WERI-Rb-1 (cell line): ENCODE data around the gene CELA3A.

Experiments
- DNase-seq: peaks from one replicate; pipeline ENCODE4 v3.0.0-alpha.2; 2020
- H3K27ac ChIP-seq: fragments of 250-450 bp; sonication (Bioruptor Pico); 2 replicates; pipeline ENCODE4 v1.5.1; 2020; ENCODE audit warnings: mild to moderate bottlenecking, moderate library complexity
- H3K27me3 ChIP-seq: fragments of 250-450 bp; sonication (Bioruptor Pico); 2 replicates; pipeline ENCODE4 v1.5.1; 2021; ENCODE audit warnings: mild to moderate bottlenecking, low read depth, moderate library complexity; ENCODE audit not compliant: insufficient read depth, severe bottlenecking
- H3K36me3 ChIP-seq: fragments of 250-450 bp; sonication (Bioruptor Pico); 2 replicates; pipeline ENCODE4 v1.5.1; 2020; ENCODE audit warnings: mild to moderate bottlenecking, moderate library complexity
- H3K4me3 ChIP-seq: 2 replicates; pipeline ENCODE4 v1.5.1; 2011; ENCODE audit warnings: low read depth, mild to moderate bottlenecking, control low read depth, low read length
- H3K9me3 ChIP-seq: fragments of 250-450 bp; sonication (Bioruptor Pico); 2 replicates; pipeline ENCODE4 v1.5.1; 2021; ENCODE audit warnings: mild to moderate bottlenecking, moderate library complexity; ENCODE audit not compliant: severe bottlenecking
- TF ChIP-seq, protein P1 (sequence below): IDR thresholded peaks from 2 replicates; pipeline ENCODE4 v1.5.1; 2011; ENCODE audit warnings: low read depth, mild to moderate bottlenecking, control low read depth, inconsistent platforms, low read length

The CELA3A gene

GRCh38 chr1:22039594-22040285 lies 38.3 kb downstream of the CELA3A start:
- no peaks in the 10 kb centered on the region for H3K9me3 ChIP-seq
- H3K27ac ChIP-seq = no peak overlapping the region
- TF ChIP-seq, protein P1, sequence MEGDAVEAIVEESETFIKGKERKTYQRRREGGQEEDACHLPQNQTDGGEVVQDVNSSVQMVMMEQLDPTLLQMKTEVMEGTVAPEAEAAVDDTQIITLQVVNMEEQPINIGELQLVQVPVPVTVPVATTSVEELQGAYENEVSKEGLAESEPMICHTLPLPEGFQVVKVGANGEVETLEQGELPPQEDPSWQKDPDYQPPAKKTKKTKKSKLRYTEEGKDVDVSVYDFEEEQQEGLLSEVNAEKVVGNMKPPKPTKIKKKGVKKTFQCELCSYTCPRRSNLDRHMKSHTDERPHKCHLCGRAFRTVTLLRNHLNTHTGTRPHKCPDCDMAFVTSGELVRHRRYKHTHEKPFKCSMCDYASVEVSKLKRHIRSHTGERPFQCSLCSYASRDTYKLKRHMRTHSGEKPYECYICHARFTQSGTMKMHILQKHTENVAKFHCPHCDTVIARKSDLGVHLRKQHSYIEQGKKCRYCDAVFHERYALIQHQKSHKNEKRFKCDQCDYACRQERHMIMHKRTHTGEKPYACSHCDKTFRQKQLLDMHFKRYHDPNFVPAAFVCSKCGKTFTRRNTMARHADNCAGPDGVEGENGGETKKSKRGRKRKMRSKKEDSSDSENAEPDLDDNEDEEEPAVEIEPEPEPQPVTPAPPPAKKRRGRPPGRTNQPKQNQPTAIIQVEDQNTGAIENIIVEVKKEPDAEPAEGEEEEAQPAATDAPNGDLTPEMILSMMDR = no peak
- H3K36me3 ChIP-seq = no peaks in the 10 kb centered on the region
- H3K27me3 ChIP-seq = no peaks in the 10 kb centered on the region
- H3K4me3 ChIP-seq = no peak overlapping the region
- no peak for DNase-seq

DNA sequence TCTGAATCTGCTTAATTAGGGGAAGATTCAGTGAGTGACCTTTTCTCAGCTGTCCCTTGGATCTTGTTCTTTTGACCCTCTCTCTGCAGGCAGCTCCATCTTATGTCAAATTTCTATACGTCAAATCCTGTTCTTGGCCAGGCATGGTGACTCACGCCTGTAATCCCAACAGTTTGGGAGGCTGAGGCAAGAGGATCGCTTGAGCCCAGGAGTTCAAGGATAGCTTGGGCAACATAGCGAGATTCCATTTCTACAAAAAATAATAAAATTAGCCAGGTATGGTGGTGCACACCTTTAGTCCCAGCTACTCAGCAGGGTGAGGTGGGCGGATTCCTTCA lies 38.8 kb downstream of the CELA3A start:
- H3K4me3 ChIP-seq = no peak overlapping the region
- TF ChIP-seq, protein P1 = no peak
- no peaks in the 10 kb centered on the region for H3K27me3 ChIP-seq
- no peak overlapping the region for H3K27ac ChIP-seq
- no peaks in the 10 kb centered on the region for H3K36me3 ChIP-seq
- no peaks in the 10 kb centered on the region for H3K9me3 ChIP-seq
- no peak for DNase-seq

DNA sequence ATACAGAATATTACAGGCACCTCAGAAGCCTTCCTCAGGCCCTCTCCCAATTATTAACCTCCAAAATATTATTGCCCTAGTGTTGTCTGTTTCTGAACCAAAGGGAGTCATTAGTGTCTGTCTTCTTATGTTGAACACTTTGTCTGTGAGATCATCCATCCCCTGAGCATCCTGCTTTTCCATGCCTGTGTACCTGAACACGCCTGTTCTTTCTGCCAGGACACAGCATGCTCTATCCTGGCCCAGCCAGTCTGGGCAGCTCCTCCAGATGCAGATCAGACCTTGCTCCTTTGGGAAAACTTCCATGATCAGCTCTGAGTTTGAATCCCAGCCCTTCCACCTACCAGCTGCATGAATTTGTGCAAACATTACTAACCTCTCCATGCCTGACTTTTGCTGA lies 40.0 kb downstream of the CELA3A start:
- DNase-seq = no peak
- no peak overlapping the region for H3K27ac ChIP-seq
- no peaks in the 10 kb centered on the region for H3K36me3 ChIP-seq
- peaks cover 3% of the 10 kb centered on the region for H3K9me3 ChIP-seq
- H3K4me3 ChIP-seq = no peak overlapping the region
- TF ChIP-seq, protein P1 = no peak
- no peaks in the 10 kb centered on the region for H3K27me3 ChIP-seq

GRCh38 chr1:22043198-22043769 lies 41.8 kb downstream of the CELA3A start:
- H3K27ac ChIP-seq = no peak overlapping the region
- no peaks in the 10 kb centered on the region for H3K36me3 ChIP-seq
- DNase-seq = no peak
- TF ChIP-seq, protein P1 = no peak
- no peaks in the 10 kb centered on the region for H3K27me3 ChIP-seq
- no peak overlapping the region for H3K4me3 ChIP-seq
- peaks cover 3% of the 10 kb centered on the region for H3K9me3 ChIP-seq

DNA sequence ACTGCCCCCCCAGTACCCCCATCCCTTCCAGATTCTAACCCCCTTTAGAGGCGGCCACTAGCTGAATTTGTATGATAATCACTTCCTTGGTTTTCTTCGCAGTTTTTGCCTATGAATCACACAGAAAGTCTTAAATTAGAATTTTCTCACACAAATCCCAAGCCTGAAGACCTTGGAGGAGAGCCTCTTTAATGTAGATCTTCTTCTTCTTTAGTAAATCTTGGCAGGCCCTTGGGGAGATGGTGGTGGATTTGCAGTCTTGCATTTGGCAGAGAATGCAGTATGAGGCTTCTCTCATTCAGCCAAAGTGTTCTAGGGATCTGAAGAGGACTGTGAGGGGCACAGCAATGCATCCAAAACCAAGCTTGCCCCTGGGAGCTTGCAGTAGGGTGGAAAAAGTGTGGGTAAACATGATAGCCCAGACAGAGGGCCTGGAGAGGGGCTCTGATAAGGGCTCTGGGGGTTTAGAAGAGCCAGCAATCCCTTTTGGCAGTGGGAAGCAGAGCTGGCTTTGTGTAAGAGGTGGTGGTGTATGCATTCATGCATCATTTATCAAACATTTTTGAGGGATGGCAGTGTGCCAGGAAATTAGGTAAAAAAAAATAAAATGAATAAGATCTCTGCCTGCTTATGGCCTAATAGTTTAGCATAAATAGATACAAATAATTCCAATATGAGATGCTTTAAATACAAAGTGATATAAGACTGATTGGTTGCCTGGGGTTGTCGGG lies 43.4 kb downstream of the CELA3A start:
- no peaks in the 10 kb centered on the region for H3K27me3 ChIP-seq
- TF ChIP-seq, protein P1 = no peak
- peaks cover 3% of the 10 kb centered on the region for H3K9me3 ChIP-seq
- H3K27ac ChIP-seq = no peak overlapping the region
- no peak overlapping the region for H3K4me3 ChIP-seq
- no peak for DNase-seq
- no peaks in the 10 kb centered on the region for H3K36me3 ChIP-seq
